ENCODE data around the gene CCDC186. TPM values are rescaled to one million over a fixed set of nuclear protein-coding genes. Genes with fewer than 3 reads are reported as not detected.

The CCDC186 gene
- polyA plus RNA-seq, 1 of the 3 experiments (the other 2 are of a cell fraction): 1.3 TPM

DNA sequence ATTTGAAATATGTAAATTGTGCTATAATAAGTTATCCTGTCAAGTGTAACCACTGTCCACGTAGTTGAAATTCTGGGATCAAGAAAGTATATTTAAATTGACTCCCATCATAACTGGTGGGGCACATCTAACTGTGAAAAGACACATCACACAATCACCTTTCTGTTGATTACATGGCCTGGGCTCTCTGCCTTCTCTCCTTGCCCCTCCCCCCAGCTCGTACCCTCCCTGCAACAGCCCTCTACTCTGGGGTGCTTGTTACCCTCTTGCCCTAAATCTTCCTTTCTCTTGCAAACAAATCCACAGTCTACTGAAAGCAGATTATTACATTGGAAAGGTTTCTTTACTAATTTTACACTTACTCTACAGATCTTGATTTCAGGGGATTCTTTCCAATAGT lies 56.3 kb downstream of the CCDC186 start:
- no peak overlapping the region for H3K9ac ChIP-seq
- no peak for TF ChIP-seq EZH2phosphoT487 (IDR thresholded peaks at IDR 0.05; ENCODE audit: borderline replicate concordance, low read depth)
- TF ChIP-seq, protein P1, sequence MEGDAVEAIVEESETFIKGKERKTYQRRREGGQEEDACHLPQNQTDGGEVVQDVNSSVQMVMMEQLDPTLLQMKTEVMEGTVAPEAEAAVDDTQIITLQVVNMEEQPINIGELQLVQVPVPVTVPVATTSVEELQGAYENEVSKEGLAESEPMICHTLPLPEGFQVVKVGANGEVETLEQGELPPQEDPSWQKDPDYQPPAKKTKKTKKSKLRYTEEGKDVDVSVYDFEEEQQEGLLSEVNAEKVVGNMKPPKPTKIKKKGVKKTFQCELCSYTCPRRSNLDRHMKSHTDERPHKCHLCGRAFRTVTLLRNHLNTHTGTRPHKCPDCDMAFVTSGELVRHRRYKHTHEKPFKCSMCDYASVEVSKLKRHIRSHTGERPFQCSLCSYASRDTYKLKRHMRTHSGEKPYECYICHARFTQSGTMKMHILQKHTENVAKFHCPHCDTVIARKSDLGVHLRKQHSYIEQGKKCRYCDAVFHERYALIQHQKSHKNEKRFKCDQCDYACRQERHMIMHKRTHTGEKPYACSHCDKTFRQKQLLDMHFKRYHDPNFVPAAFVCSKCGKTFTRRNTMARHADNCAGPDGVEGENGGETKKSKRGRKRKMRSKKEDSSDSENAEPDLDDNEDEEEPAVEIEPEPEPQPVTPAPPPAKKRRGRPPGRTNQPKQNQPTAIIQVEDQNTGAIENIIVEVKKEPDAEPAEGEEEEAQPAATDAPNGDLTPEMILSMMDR (IDR thresholded peaks at IDR 0.05): no peak
- no peak for TF ChIP-seq FOSL2 (IDR thresholded peaks at IDR 0.05; ENCODE audit: borderline replicate concordance, low read depth)
- TF ChIP-seq CHD2 (IDR thresholded peaks at IDR 0.05; ENCODE audit: low read length, partially characterized antibody): no peak
- no peak for TF ChIP-seq EP300 (IDR thresholded peaks at IDR 0.05; ENCODE audit: borderline replicate concordance in 1 of 2, low read depth in 1 of 2, low read length in 1 of 2)
- TF ChIP-seq TCF12 (IDR thresholded peaks at IDR 0.05): no peak
- TF ChIP-seq, protein P2, sequence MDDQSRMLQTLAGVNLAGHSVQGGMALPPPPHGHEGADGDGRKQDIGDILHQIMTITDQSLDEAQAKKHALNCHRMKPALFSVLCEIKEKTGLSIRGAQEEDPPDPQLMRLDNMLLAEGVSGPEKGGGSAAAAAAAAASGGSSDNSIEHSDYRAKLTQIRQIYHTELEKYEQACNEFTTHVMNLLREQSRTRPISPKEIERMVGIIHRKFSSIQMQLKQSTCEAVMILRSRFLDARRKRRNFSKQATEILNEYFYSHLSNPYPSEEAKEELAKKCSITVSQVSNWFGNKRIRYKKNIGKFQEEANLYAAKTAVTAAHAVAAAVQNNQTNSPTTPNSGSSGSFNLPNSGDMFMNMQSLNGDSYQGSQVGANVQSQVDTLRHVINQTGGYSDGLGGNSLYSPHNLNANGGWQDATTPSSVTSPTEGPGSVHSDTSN (IDR thresholded peaks at IDR 0.05): no peak
- TF ChIP-seq, protein P3, sequence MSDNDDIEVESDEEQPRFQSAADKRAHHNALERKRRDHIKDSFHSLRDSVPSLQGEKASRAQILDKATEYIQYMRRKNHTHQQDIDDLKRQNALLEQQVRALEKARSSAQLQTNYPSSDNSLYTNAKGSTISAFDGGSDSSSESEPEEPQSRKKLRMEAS (IDR thresholded peaks at IDR 0.05; ENCODE audit: low read depth): no peak
- no peak for TF ChIP-seq GABPA (IDR thresholded peaks at IDR 0.05; ENCODE audit: low read depth)
- TF ChIP-seq FOXM1 (IDR thresholded peaks at IDR 0.05; ENCODE audit: low read depth): no peak
- no peak for TF ChIP-seq TEAD4 (IDR thresholded peaks at IDR 0.05; ENCODE audit: borderline replicate concordance, insufficient read depth)
- TF ChIP-seq RXRA (IDR thresholded peaks at IDR 0.05; ENCODE audit: borderline replicate concordance, low read depth): no peak
- TF ChIP-seq MEF2A (IDR thresholded peaks at IDR 0.05; ENCODE audit: borderline replicate concordance, low read depth): no peak
- no peak for TF ChIP-seq RFX5 (IDR thresholded peaks at IDR 0.05; ENCODE audit: low read length)
- TF ChIP-seq, protein P4, sequence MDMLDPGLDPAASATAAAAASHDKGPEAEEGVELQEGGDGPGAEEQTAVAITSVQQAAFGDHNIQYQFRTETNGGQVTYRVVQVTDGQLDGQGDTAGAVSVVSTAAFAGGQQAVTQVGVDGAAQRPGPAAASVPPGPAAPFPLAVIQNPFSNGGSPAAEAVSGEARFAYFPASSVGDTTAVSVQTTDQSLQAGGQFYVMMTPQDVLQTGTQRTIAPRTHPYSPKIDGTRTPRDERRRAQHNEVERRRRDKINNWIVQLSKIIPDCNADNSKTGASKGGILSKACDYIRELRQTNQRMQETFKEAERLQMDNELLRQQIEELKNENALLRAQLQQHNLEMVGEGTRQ (IDR thresholded peaks at IDR 0.05; ENCODE audit: borderline replicate concordance, low read depth, low read length): no peak
- no peak overlapping the region for H2AFZ ChIP-seq (ENCODE audit: low read depth)

More for the DNA sequence above, 56.3 kb downstream of the CCDC186 start:
- H3K79me2 ChIP-seq (ENCODE audit: insufficient read depth): no peaks in the 10 kb centered on the region
- WGBS (ENCODE audit: low lambda C conversion rate): 84% methylated on average over 2 of the region's 2 CpGs
- ChIA-PET POLR2A (no interaction called here), CTCF (interaction anchor here (1.7 kb wide), 1 partner anchor 318 kb away, joined by 8 read pairs; no protein-coding TSS in a partner anchor)
- no peak for DNase-seq
- H3K4me3 ChIP-seq (ENCODE audit: low read depth in 2 of 2, low read length in 1 of 2): no peak overlapping the region
- no peaks in the 10 kb centered on the region for H3F3A ChIP-seq (replicated peaks; ENCODE audit: insufficient read depth)
- H3K27ac ChIP-seq (ENCODE audit: low read depth in 2 of 2, low read length in 1 of 2): no peak overlapping the region
- H3K36me3 ChIP-seq (replicated peaks in 1 of 2; ENCODE audit: control insufficient read depth in 1 of 2, insufficient read depth in 2 of 2, low read length in 1 of 2): no peaks in the 10 kb centered on the region
- H4K20me1 ChIP-seq (ENCODE audit: insufficient read depth): no peaks in the 10 kb centered on the region
- no peak overlapping the region for H3K4me2 ChIP-seq
- H3K9me2 ChIP-seq: no peaks in the 10 kb centered on the region
- H3K4me1 ChIP-seq (ENCODE audit: control insufficient read depth in 1 of 2, insufficient read depth in 2 of 2, low read depth in 1 of 2, low read length in 1 of 2): peaks cover 0 to 7% of the 10 kb centered on the region in 2 experiments; a peak in 2 of 4 replicates
- no peaks in the 10 kb centered on the region for H3K9me3 ChIP-seq
- no peaks in the 10 kb centered on the region; the same call in 1 of the 2 replicates for H3K27me3 ChIP-seq (ENCODE audit: insufficient read depth)
